Caco-2 (cell line): ENCODE measurements around the gene SLC35F1. TPM values are rescaled to one million over a fixed set of nuclear protein-coding genes. Genes with fewer than 3 reads are reported as not detected.

Experiments
- BruUV-seq: library from RNA; stranded (reverse); fragments of 400-500 nt; replicated peaks from 2 replicates; lab custom pipeline; 2021; lab: Mats Ljungman, UMichigan
- CTCF ChIA-PET: fragments of 300-600 bp; sonication (Branson Sonifier 250); formaldehyde crosslinking; loops from one replicate; lab custom pipeline; 2022; ENCODE audit warnings: antibody characterized with exemption; lab: Charles Lee
- POLR2A ChIA-PET: fragments of 300-600 bp; sonication (Branson Sonifier 250); formaldehyde crosslinking; loops from one replicate; lab custom pipeline; 2022; ENCODE audit warnings: antibody characterized with exemption; lab: Charles Lee
- DNase-seq, 2 experiments: peaks; one replicate each; pipeline versions ENCODE4 v3.0.0 to v3.0.0-alpha.2; 2020 to 2022
- H3K27me3 ChIP-seq: replicated peaks from 2 replicates; pipeline ENCODE4 v1.6.0; 2011; ENCODE audit warnings: low read length; ENCODE audit not compliant: control insufficient read depth, insufficient read depth
- H3K36me3 ChIP-seq: 2 replicates; pipeline ENCODE4 v1.5.1; 2011; ENCODE audit warnings: low read length; ENCODE audit not compliant: control insufficient read depth, insufficient read depth
- H3K4me1 ChIP-seq: fragments of 250-450 bp; sonication (Bioruptor Pico); 2 replicates; pipeline ENCODE4 v1.5.1; 2020; ENCODE audit warnings: mild to moderate bottlenecking
- H3K4me3 ChIP-seq: 2 replicates; pipeline ENCODE4 v1.5.1; 2011; ENCODE audit warnings: low read depth, mild to moderate bottlenecking, control low read depth, low read length
- H3K9me3 ChIP-seq: fragments of 250-450 bp; sonication (Bioruptor Pico); 2 replicates; pipeline ENCODE4 v1.5.1; 2020; ENCODE audit warnings: mild to moderate bottlenecking, moderate library complexity
- H3K27ac Mint-ChIP-seq: one replicate; pipeline ENCODE4 v1.8.0; 2022; ENCODE audit warnings: mixed read lengths; ENCODE audit not compliant: unreplicated experiment
- H3K27me3 Mint-ChIP-seq: one replicate; pipeline ENCODE4 v1.8.0; 2022; ENCODE audit warnings: mixed read lengths; ENCODE audit not compliant: insufficient read depth, unreplicated experiment
- H3K36me3 Mint-ChIP-seq: one replicate; pipeline ENCODE4 v1.8.0; 2022; ENCODE audit warnings: mild to moderate bottlenecking, mixed read lengths; ENCODE audit not compliant: insufficient read depth, unreplicated experiment
- H3K4me1 Mint-ChIP-seq: one replicate; pipeline ENCODE4 v1.8.0; 2022; ENCODE audit warnings: low read depth, mixed read lengths; ENCODE audit not compliant: unreplicated experiment
- H3K4me3 Mint-ChIP-seq: one replicate; pipeline ENCODE4 v1.8.0; 2022; ENCODE audit warnings: mild to moderate bottlenecking, moderate library complexity, mixed read lengths; ENCODE audit not compliant: unreplicated experiment
- H3K9me3 Mint-ChIP-seq: one replicate; pipeline ENCODE4 v1.8.0; 2022; ENCODE audit warnings: mixed read lengths; ENCODE audit not compliant: unreplicated experiment
- intact Hi-C: fragments of 100-400 bp; cut with micrococcal nuclease; formaldehyde crosslinking; loops from one replicate; pipeline ENCODE4 v1.10.0; 2022; ENCODE audit not compliant: unreplicated experiment
- total RNA-seq: library from RNA; stranded (reverse); gene quantifications from 2 replicates; pipeline ENCODE4 v1.2.3, GENCODE V29; 2022
- TF ChIP-seq, protein P1 (sequence below), 2 experiments: fragments of 200-600 bp in 1 of 2; IDR thresholded peaks; 1 replicate in 1 of 2; 2 replicates in 1 of 2; pipeline versions ENCODE4 v1.5.1 to v1.8.0; 2011 to 2022; ENCODE audit warnings: antibody characterized with exemption in 1 of 2, control low read depth in 1 of 2, inconsistent platforms in 1 of 2, low read depth in 1 of 2, low read length in 1 of 2, mild to moderate bottlenecking in 1 of 2, moderate library complexity in 1 of 2; ENCODE audit not compliant: insufficient read depth in 1 of 2, severe bottlenecking in 1 of 2, unreplicated experiment in 1 of 2

Gene SLC35F1
- total RNA-seq, 1 experiment from 2014 or later: not detected

DNA sequence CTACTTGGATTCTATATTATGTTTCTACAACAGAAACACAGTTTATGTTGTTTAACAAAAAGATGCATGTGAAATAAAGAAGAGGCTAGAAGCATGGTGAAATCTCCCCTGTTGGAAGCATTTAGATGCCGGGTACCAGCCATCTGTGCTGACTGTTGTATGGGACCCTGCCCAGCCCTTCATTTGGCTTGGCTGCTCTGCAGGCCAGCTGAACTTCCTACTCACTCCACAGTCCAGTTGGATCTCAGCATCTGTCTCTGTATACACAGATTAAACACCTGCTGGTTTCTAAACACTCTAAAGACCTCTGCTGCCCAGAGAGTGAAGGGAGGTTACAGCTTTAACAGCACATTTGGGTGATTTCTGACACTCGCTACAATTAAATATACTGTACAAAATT is 228.3 kb downstream of the SLC35F1 start:
- no peaks in the 10 kb centered on the region for H3K27me3 ChIP-seq
- ChIA-PET CTCF (no interaction called here), POLR2A (no interaction called here)
- H3K9me3 Mint-ChIP-seq: no peaks in the 10 kb centered on the region
- H3K4me3 ChIP-seq: no peak overlapping the region
- no TSS peak for BruUV-seq
- no peaks in the 10 kb centered on the region for H3K27me3 Mint-ChIP-seq
- H3K36me3 ChIP-seq: no peaks in the 10 kb centered on the region
- no peak overlapping the region for H3K27ac Mint-ChIP-seq
- no peaks in the 10 kb centered on the region for H3K4me1 Mint-ChIP-seq
- no peaks in the 10 kb centered on the region for H3K9me3 ChIP-seq
- H3K36me3 Mint-ChIP-seq: no peaks in the 10 kb centered on the region
- TF ChIP-seq, protein P1, sequence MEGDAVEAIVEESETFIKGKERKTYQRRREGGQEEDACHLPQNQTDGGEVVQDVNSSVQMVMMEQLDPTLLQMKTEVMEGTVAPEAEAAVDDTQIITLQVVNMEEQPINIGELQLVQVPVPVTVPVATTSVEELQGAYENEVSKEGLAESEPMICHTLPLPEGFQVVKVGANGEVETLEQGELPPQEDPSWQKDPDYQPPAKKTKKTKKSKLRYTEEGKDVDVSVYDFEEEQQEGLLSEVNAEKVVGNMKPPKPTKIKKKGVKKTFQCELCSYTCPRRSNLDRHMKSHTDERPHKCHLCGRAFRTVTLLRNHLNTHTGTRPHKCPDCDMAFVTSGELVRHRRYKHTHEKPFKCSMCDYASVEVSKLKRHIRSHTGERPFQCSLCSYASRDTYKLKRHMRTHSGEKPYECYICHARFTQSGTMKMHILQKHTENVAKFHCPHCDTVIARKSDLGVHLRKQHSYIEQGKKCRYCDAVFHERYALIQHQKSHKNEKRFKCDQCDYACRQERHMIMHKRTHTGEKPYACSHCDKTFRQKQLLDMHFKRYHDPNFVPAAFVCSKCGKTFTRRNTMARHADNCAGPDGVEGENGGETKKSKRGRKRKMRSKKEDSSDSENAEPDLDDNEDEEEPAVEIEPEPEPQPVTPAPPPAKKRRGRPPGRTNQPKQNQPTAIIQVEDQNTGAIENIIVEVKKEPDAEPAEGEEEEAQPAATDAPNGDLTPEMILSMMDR (IDR thresholded peaks at IDR 0.05; ENCODE audit: insufficient read depth in 1 of 2, low read depth in 1 of 2, low read length in 1 of 2, severe bottlenecking in 1 of 2, unreplicated experiment in 1 of 2): no peak
- intact Hi-C loops: no loop called here
- no peaks in the 10 kb centered on the region for H3K4me1 ChIP-seq
- H3K4me3 Mint-ChIP-seq: no peak overlapping the region
- no peak for DNase-seq

DNA sequence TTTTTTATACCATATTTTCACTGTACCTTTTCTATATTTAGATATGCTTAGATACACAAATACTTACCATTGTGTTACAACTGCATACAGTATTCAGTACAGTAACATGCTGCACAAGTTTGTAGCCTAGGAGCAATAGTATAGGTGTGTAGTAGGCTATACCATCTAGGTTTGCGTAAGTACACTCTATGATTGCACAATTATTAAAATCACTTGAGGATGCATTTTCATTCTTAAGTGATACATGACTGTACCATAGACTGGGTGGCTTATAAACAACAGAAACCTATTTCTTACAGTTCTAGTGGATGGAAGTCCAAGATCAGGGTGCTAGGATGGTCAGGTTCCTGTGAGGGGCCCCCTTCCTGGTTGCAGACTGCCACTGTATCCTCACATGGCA is 234.1 kb downstream of the SLC35F1 start:
- no peak overlapping the region for H3K4me3 ChIP-seq
- TF ChIP-seq, protein P1 (IDR thresholded peaks at IDR 0.05; ENCODE audit: insufficient read depth in 1 of 2, low read depth in 1 of 2, low read length in 1 of 2, severe bottlenecking in 1 of 2, unreplicated experiment in 1 of 2): no peak
- Mint-ChIP-seq H3K4me1 (no peaks in the 10 kb centered on the region), H3K27ac (no peak overlapping the region), H3K27me3 (no peaks in the 10 kb centered on the region), H3K4me3 (no peak overlapping the region), H3K36me3 (no peaks in the 10 kb centered on the region), H3K9me3 (no peaks in the 10 kb centered on the region)
- H3K9me3 ChIP-seq: no peaks in the 10 kb centered on the region
- intact Hi-C loops: no loop called here
- BruUV-seq: no TSS peak
- DNase-seq: no peak
- ChIA-PET CTCF (no interaction called here), POLR2A (no interaction called here)
- H3K4me1 ChIP-seq: no peaks in the 10 kb centered on the region
- H3K27me3 ChIP-seq: no peaks in the 10 kb centered on the region
- H3K36me3 ChIP-seq: no peaks in the 10 kb centered on the region

DNA sequence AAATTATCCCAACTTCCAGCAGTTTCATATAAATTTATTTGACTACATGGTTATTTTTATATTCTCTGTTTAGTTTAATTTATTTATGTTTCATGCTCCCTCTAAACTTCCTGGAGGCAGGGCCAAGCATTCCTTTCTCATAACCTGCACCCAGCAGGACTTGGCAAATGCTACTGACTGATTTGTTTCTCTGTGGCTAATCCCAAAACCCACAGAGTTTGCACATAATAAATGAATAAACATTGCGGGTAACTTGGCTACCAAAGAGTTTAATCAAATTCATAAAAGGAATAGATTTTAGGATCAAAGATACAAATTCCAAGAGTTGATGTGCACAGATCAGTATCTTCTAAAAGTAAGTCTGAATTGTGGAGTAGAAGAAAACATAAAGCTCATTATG is 239.5 kb downstream of the SLC35F1 start:
- H3K4me1 Mint-ChIP-seq: no peaks in the 10 kb centered on the region
- H3K27me3 Mint-ChIP-seq: peaks cover 7% of the 10 kb centered on the region
- Histone ChIP-seq H3K4me3 (no peak overlapping the region), H3K27me3 (no peaks in the 10 kb centered on the region), H3K4me1 (no peaks in the 10 kb centered on the region), H3K9me3 (no peaks in the 10 kb centered on the region), H3K36me3 (no peaks in the 10 kb centered on the region)
- no peak overlapping the region for H3K4me3 Mint-ChIP-seq
- CTCF ChIA-PET: no interaction called here
- no peaks in the 10 kb centered on the region for H3K9me3 Mint-ChIP-seq
- H3K36me3 Mint-ChIP-seq: no peaks in the 10 kb centered on the region
- intact Hi-C loops: no loop called here
- no TSS peak for BruUV-seq
- POLR2A ChIA-PET: no interaction called here
- TF ChIP-seq, protein P1 (IDR thresholded peaks at IDR 0.05; ENCODE audit: insufficient read depth in 1 of 2, low read depth in 1 of 2, low read length in 1 of 2, severe bottlenecking in 1 of 2, unreplicated experiment in 1 of 2): no peak
- no peak for DNase-seq
- H3K27ac Mint-ChIP-seq: no peak overlapping the region
